NCI-H226 (cell line): Measurements from ENCODE around the gene TAF4.

ENCODE experiments used
- DNase-seq: peaks from one replicate; pipeline ENCODE4 v3.0.0-alpha.2; 2015

Gene TAF4

DNA sequence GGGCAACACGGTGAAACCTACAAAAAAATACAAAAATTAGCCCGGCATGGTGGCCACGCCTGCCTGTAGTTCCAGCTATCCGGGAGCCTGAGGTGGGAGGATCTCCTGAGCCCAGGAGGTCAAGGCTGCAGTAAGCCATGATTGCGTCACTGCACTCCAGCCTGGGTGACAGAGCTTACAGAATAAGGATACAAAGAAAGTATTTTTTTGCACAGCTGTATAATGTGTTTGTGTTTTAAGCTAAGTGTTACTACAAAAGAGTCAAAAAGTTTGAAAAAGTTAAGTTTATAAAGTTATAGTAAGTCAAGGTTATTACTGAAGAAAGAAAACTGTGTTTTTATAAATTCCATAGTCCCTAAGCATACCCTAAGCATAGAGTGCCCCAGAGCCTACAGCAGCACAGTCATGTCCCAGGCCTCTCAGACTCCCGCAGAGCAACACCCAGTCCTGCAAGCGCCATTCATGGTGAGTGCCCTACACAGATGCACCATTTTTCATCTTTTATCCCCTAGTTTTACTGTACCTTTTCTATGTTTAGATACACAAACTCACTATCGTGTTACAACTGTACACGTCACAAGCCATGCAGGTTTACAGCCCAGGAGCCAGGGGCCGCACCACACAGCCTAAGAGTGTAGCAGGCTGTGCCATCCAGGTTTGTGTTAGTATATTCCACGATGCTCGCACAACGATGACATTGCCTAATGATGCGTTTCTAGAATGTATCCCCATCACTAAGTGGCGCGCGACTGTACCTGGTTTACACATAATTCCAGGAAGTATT is 22.4 kb downstream of the TAF4 start:
- DNase-seq = peak; percentile 70

DNA sequence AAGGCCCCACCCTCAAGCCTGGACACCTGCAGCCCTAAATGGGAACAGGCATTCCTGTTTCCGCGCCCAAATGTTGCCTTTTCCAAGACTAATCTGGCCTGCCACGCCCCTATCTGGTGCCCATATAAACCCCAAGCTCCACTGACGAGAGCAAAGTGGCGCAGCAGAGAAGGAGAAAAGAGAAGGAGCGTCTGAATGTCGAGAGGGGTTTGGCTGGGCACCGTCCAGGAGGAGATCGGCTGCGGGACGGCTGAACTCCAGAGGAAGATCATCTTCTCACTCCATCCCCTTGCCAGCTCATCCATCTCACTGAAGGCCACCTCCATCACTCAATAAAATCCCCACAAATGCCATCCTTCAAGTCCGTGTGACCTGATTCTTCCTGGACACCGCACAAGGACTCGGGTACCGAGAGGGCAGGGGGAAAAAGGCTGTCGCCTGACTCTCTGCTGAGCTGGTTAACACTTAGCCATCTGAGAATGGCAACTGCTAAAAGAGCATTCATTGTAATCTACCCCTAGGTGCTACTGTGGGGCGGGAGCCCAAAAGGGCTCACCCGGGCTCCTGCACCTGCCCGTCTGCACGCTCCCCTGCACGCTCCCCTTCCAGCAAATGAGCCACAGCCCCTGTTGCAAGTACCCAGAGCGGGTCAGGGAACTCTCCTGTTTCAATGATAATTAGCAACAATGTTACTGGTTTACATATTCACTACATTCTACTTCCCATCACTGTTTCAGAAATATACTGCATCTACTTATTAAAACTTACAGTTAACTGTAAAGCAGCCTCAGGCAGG is 23.5 kb downstream of the TAF4 start:
- no peak for DNase-seq

DNA sequence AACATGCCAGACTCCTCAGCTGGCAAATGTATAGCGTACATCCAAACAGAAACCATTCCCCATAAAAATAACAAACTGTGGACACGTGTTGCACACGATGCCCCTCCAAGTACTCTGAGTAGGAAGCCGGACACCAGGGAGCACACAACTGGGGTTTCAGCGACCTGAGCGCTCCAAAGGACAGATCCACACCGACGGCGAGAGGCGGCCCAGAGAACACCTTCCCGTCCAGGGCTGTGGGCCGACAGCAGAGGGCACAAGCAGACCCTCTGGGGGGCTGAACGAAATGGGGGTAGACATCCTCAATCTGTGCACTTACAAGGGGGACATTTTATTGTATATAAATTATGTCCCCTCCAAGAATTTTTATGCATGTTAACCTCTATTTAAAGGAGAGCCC is 24.7 kb downstream of the TAF4 start:
- no peak for DNase-seq

DNA sequence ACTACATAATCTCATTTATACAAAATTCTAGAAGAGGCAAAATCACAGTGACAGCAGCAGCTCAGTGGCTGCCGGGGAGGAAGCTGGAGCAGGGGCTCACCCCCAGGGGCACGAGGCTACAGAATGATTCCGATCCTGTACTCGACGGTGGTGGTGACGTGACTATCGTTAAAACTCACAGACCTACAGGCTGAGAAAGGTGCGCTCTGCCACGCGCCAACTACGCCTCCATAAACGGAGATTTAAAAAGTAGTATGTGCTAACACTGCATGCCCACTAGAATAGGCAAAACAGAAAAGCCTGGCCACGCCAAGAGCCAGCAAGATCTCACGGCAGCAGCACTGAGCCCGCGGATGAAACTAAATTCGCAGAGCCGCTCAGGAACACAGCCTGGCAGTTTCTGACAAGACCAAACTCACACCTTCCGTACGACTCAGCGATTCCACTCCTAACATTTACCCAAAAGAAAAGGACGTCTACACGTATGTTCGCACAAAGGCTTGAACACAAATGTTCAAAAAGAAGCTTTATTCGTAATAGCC is 25.2 kb downstream of the TAF4 start:
- DNase-seq = no peak

DNA sequence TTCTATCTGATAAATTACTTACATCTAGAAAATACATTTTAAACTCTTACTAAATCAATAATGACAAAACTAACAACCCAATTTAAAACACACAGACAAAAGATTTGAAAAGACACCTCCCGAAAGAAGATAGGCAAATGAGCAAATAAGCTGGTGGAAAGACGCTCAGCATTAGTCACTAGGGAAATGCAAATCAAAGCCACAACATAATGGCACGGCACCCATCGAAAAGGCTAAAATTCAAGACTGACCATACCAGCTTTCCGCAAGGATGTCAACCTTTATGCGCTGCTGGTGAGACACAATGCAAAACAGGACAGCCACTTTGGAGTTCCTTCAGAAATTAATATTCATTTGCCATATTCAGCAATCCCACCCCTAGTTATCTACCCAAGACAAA is 25.9 kb downstream of the TAF4 start:
- DNase-seq = no peak

DNA sequence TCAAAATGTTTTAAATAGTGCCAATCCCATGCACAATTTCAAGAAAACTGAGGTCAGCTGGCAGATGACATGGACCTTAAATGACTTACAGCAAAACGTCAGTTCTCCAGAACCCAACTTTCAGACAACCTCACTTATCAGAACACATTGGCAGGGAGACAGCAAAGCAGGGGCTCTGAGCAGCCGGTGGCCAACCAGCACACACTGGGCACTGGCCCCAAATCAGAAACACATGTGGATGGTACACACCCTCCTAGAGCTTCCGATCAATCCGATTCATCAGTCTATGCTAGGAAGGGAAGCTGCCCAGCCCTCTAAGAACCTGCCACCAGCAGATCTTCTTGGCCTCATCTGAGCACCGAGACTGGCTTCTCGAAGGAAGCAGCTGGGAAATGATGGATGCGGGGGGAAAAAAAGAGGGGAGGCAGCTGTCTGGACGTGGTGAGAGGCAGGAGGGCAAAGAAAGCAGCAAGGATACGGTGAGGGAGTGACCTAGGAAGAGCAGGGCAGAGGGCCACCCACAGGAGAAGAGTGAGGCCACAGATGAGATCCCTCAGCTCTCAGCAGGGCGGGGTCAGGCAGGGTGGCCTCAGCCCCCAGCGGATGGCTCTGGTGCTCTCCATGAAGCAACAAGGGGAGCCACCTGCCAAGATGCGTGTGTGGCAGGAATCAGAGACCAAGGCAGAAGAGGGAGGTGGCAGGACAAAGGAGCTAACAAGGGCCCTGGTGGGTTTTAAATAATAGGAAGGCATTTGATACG is 32.9 kb downstream of the TAF4 start:
- no peak for DNase-seq

DNA sequence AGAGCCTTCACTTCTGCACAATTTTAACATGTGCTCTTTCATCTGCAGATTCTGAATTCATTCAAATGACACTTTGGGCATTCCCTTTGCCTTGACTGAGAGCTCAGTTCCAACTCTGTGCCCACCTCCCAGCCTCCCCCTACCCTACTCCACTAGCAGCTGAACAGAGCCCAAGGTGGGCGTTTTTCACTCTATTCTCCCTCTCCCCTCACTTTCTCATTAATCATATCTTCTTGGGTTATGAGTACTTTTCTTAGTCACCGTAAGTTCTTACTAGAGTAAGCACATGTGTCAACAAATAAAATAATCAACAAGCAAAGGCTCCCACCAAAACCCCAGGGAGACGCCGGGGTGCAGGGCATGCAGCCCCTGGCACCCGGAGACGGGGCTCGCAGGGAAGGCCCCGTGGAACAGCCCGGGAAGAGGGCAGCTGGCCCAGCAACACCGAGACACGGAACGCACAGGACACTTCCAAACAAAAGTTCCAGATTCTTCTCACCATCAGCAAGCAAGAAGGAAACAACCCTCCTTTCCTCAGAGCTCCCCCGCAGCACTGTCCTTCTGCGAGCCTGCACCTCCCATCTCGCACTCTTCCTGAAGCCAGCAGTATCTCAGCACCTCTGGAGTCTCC is 34.1 kb downstream of the TAF4 start:
- no peak for DNase-seq

DNA sequence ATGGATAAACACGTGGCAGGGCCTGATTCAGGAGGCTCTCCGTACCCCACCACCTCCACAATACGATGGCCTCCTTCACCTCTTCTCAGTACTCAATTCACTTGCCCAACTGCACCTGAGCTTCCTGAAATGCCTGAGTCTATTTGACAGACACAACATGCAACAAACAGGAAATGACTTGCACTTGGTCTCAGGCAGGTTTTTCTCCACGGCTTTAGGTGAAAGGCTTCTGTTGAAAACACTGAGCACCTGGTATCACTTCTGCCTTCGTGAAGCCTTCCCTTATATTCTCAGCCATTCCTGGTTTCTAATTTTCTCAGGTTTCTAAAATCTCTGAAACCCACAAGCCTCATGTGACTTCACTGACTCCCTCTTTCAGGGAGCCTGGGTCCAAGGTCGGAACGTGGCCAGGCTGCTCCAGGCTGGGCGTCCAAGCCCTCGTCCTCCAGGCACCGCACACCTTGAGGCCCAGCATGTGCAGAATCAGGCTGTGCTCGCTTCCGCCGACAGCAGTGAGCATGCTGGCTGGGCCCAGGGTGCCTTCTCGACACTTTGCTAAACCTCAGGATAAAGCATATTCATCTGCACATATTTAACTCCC is 34.7 kb downstream of the TAF4 start:
- DNase-seq = no peak

DNA sequence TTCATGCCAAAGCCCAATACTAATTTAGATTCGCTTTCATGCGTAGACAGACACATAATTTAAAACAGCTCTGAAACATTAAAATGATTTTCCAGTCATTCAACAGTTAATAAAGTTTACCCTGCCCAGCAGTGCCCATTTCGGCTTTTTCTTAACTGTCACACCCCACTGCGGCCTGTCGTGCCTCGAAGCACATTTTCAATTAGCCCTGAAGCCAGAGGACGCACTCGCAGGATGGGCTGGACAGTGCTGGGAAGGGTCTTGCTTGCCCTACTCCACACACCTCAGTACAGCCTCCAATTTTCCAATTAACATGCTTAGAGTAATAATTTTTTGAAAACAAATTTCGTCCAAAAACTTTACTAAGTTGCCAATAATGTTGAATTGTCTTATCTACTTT is 35.3 kb downstream of the TAF4 start:
- DNase-seq = no peak

DNA sequence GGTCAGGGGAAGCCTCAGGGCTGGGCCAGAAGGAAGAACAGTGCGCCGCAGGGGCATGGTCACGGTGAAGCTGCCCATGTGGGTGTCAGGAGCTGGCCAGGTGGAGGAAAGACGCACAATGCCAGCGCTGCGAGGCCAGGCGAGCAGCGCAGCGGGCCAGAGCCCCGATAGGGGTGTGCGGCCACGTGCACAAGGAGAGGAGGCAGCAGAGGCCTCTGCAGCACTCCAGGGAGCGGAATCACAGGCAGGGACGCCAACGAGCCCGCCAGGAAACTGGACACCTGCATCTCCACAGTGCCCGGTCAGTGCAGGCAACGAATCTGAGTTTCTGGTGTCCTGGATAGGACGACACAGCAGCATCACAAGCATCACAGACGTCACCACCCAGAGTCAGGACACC is 35.7 kb downstream of the TAF4 start:
- no peak for DNase-seq

DNA sequence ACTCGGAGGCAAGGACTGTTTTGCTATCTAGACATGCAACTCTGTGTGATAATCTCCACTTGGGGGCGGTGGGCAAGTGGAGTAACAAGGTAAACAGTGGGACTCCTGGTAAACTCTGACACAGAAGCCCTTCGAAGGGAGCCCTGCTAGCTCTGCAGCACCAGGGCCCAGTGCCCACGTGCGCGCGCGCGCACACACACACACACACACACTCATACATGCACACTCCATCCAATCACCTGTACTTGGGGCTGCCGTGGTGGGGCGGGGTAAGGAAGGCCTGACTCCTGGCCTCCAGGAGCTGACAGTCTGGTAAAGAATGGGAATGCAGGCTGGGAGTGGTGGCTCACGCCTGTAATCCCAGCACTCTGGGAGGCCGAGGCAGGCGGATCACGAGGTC is 36.4 kb downstream of the TAF4 start:
- DNase-seq = no peak

DNA sequence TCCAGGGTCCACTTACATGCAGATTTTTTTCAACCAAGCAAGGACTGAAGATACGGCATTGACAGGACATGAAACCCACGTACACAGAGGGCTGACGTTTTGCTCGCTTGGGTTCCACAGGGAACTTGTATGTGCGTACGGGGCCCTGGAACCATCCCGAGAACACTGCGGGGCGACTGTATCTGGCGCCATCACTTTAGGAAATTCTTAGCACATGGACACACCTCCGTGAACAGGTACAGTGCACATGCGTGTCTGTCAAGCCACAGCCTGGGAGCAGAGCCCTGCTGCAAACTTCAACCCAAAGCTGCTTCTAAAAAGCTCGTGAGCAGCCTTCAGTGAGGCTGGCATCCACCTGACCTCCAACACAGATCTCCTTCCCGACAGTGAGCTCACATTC is 37.3 kb downstream of the TAF4 start:
- no peak for DNase-seq

DNA sequence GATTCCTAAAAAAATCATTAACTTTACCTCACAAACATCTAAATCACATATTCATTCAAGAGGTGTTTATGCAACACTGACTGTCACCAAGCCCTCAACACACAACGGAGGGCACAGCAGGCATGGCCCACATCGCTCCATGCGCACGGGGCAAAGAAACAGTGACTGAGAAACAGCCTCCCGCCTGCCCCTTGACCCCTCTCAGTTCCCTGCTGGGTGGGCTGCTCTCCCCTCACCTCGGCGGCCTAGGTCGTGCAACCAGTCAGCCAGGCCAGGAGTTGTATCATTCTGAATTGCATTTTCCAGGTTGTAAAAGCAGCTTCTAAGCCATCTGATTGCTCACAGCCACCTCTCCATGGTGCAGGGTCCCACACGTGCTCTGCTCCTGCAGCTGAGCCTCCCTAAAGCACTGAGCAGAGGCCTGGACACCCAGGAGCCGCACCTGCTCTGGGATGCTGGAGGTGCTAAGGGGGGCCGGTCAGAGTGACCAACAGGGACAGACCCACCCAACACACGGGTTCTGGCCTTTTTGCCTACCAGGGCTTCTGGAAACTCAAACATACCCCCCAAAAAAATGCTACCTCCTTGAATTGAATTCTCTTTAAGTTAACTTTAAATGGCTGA is 37.9 kb downstream of the TAF4 start:
- DNase-seq = no peak

DNA sequence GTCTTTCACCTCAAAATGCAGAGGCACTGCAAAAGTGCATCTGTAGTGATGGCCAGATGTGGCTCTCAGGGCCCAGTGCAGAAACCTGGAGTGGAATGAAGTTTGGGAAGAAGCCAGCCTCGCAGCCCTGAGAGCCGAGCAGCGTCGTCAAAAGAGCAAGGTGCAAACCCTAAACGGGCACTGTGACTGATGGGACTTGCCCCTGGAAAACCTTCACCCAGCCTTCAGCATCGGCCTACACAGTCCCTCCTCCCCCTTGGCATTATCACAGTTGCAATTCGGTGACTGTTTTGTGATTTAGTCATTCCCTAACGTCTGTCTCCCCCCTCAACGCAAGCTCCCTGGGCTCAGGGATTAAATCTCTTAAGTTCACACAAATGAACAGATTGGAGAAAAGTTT is 38.6 kb downstream of the TAF4 start:
- DNase-seq = no peak

DNA sequence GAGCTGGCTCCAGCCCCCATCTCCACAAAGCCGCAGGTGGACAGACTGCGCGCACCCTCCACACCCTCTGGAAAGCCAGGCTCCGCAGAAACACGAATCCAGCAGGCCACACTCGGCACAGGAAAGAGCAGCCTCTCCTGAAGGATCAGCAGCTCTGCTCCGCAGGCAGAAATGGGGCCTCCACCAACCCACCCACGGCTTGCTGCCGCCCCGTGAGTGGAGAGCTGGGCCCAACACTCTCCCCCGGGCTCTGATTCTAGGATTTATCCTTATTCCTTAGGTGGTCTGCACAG is 39.2 kb downstream of the TAF4 start:
- no peak for DNase-seq

DNA sequence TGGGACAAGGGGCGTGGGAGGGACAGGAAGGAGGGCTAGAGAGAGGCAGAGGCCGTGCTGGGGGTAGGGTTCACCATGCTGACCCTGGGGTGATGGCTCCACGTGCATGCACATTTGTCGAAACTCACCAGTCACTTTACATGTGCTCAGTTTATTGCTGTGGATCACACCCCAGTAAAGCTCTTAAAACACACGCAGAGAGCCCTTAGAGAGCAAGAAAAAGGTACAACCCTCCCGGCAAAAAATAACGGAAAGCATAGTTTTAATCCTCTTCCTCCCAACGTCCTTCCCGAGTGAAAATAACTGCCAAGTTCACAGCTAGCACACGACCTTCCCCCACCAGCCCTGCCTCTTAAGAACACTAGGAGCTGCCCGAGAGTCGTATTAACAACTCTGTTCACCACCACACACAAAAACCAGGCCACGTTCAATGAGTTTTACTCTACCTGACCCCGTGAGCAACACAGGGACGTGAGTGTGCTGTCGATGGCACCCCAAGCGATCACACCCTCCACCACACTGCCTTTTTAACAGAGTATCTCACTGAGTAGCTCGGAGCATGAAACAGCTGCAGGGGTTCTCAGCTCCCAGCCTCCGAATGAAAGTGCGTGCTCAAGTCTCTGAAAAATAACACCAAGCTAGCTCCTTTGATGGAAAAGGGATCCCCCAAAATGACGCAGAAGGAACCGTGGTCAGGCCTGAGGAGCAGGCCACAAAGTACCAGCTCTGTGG is 39.7 kb downstream of the TAF4 start:
- no peak for DNase-seq

DNA sequence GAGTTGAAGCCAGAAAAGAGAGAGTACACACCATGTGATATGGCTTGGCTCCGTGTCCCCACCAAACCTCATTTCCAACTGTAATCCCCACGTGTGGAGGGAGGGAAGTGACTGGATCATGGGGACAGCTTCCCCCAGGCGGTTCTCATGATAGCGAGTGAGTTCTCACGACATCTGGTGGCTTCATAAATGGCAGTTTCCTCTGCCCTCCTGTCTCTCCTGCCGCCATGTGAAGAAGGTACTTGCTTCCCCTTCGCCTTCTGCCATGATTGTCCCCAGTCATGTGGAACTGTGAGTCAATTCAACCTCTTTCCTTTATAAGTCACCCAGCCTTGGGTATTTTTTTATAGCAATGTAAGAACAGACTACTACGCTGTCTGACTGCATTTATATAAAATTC is 40.3 kb downstream of the TAF4 start:
- no peak for DNase-seq

DNA sequence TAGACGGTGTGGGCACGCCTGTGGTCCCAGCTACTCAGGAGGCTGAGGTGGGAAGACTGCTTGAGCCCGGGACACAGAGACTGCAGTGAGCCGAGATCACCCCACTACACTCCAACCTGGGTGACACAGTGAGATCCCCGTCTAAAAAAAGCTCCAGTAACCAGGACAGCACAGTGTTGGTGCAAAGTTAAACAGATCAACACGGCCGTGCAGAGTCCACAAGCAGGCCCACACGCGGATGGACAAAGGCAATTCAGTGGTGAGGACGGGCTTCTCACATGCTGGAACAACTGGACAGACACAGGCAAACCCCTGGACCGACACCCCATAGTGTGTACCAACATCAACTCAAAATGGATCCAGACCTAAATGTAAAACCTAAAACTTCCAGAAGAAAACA is 41.7 kb downstream of the TAF4 start:
- DNase-seq = no peak

DNA sequence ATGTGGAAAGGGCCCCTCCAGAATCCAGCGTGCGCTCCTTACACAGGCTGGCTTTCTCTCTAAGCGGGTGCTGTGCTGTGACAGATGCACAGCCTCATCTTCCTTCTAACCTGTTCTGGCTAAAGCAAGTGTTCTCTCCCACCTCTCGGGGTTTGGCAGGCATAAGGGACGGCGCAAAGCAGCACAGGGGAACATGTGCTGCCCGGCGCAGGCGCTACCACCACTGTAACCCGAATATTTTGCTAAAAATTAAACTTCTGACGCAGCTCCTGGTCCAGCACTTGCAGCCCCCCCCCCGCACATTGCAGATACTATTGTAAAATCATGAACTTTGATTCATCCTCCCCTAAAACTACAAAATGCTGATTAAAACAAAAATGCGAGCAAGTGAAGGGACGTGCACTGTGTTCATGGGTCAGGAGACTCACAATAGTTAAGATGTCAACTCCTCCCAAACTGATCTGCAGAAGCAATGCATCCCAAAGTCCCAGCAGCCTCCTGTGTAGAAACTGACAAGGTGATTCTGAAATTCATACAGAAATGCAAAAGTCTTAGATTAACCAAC is 43.0 kb downstream of the TAF4 start:
- no peak for DNase-seq

DNA sequence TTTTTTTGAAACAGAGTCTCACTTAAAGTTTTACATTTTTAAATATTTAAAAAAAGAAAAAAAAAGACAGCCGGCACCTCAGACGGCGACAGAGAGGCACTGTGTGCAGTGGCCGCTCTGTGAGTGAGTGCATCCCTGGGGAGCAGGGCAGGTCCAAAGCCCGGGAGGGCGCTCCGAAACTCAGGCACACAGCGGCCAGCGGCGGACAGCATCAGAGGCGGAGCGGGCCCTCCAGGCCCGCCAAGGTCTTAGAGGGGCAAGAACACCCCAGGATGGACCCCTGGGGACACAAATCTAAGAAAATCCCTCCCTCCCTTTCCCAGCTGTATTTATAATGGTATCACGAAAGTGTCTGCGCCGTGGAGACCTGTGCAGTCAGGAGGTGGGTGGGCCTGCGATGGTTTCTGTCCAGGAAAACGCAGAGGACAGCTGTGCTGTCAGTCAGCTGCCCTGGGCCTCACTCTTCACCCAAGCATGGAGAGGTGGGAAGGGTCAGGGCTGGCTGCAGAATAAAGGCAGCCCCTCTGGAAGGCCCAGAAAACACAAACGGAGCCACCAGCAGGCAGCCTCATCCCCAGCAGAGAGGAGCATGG is 43.8 kb downstream of the TAF4 start:
- no peak for DNase-seq
